ENCODE data around the gene TMEM119.

TMEM119 gene

GRCh38 chr12:108582978-108583770 lies 14.7 kb downstream of the TMEM119 start:
- in situ Hi-C loops (cut with MboI; ENCODE audit: low sequenced_read_pairs, unreplicated experiment): no loop called here
- DNase-seq (ENCODE audit: low spot score): peak; percentile 25
- TF ChIP-seq, protein P1, sequence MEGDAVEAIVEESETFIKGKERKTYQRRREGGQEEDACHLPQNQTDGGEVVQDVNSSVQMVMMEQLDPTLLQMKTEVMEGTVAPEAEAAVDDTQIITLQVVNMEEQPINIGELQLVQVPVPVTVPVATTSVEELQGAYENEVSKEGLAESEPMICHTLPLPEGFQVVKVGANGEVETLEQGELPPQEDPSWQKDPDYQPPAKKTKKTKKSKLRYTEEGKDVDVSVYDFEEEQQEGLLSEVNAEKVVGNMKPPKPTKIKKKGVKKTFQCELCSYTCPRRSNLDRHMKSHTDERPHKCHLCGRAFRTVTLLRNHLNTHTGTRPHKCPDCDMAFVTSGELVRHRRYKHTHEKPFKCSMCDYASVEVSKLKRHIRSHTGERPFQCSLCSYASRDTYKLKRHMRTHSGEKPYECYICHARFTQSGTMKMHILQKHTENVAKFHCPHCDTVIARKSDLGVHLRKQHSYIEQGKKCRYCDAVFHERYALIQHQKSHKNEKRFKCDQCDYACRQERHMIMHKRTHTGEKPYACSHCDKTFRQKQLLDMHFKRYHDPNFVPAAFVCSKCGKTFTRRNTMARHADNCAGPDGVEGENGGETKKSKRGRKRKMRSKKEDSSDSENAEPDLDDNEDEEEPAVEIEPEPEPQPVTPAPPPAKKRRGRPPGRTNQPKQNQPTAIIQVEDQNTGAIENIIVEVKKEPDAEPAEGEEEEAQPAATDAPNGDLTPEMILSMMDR (IDR thresholded peaks at IDR 0.05; ENCODE audit: borderline replicate concordance, control extremely low read depth, extremely low read depth, insufficient read depth, missing control alignments): no peak

DNA sequence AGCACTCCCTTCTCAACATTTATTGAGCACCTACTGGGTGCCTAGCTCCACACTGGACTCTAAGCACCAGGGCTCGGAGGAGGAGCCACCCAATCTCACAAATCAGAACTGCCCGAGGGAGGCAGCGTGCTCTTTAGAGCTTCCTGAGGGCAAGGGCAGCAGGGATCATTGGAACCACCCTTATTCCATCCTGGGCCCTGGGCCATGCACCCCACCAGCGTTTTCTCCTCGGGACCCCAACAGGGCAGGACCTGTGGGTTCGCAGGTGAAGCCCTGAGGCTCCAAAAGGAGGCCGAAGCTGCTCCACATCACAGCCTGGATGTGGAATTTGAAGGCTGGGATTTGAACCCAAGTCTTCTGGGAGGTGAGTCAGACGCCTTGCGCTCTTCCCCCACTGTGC lies 15.4 kb downstream of the TMEM119 start:
- peak; percentile 22 for DNase-seq (ENCODE audit: low spot score)
- in situ Hi-C loops (cut with MboI; ENCODE audit: low sequenced_read_pairs, unreplicated experiment): no loop called here
- TF ChIP-seq, protein P1 (IDR thresholded peaks at IDR 0.05; ENCODE audit: borderline replicate concordance, control extremely low read depth, extremely low read depth, insufficient read depth, missing control alignments): no peak

GRCh38 chr12:108581311-108582227 lies 16.3 kb downstream of the TMEM119 start:
- peak; percentile 18 for DNase-seq (ENCODE audit: low spot score)
- in situ Hi-C loops (cut with MboI; ENCODE audit: low sequenced_read_pairs, unreplicated experiment): no loop called here
- TF ChIP-seq, protein P1 (IDR thresholded peaks at IDR 0.05; ENCODE audit: borderline replicate concordance, control extremely low read depth, extremely low read depth, insufficient read depth, missing control alignments): no peak

DNA sequence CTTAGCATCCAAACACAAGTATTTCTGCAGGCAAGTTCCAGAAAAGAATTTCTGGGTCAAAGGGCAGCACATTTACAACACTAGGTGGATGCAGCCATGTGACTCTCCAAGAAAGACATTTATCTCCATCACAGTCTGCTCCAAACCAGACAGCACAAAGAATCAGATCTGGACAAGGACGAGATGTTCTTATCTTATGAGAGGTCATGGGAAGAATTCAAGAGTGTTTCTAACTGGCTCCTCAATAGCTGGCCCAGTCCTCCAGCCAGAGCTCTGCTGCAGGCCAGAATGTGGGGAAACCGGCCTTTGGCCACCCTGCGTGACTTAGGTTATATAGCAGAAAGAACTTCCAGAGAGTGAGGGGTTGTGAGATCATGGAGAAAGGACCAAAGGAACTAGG lies 17.4 kb downstream of the TMEM119 start:
- DNase-seq (ENCODE audit: low spot score): peak; percentile 18
- in situ Hi-C loops (cut with MboI; ENCODE audit: low sequenced_read_pairs, unreplicated experiment): no loop called here
- TF ChIP-seq, protein P1 (IDR thresholded peaks at IDR 0.05; ENCODE audit: borderline replicate concordance, control extremely low read depth, extremely low read depth, insufficient read depth, missing control alignments): no peak

DNA sequence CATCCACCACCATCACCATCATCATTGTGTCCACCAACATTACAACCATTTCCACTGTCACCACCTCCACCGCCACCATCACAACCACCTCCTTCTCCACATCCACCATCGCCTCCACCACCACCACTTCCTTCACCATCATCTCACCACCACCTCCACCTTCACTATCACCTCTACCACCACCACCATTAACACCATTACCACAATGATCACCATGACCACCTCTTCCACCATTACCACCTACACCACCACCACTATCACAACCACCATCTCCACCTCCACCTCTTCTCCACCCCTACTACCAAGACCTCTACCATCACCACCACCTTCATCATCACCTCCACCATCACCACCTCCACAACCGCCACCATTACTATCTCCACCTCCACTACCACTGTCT lies 19.1 kb downstream of the TMEM119 start:
- DNase-seq (ENCODE audit: low spot score): no peak
- in situ Hi-C loops (cut with MboI; ENCODE audit: low sequenced_read_pairs, unreplicated experiment): no loop called here
- TF ChIP-seq, protein P1 (IDR thresholded peaks at IDR 0.05; ENCODE audit: borderline replicate concordance, control extremely low read depth, extremely low read depth, insufficient read depth, missing control alignments): no peak

DNA sequence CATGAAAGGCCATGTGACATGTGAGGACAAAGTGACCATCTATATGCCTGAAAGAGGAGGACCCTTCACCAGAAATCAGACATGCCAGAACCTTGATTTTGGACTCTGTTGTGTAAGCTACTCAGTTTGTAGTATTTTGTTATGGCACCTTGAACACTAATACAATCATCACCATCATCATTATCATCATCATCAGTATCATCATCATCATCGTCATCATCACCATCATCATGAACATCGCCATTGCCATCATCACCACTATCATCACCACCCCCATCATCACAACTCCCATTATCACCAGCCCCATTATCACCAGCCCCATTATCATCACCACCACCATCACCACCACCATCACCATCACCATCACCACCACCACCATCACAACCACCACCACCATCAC lies 19.6 kb downstream of the TMEM119 start:
- TF ChIP-seq, protein P1 (IDR thresholded peaks at IDR 0.05; ENCODE audit: borderline replicate concordance, control extremely low read depth, extremely low read depth, insufficient read depth, missing control alignments): no peak
- in situ Hi-C loops (cut with MboI; ENCODE audit: low sequenced_read_pairs, unreplicated experiment): no loop called here
- DNase-seq (ENCODE audit: low spot score): no peak
